ENCODE results near the gene ANKRD31.

The ANKRD31 gene

DNA sequence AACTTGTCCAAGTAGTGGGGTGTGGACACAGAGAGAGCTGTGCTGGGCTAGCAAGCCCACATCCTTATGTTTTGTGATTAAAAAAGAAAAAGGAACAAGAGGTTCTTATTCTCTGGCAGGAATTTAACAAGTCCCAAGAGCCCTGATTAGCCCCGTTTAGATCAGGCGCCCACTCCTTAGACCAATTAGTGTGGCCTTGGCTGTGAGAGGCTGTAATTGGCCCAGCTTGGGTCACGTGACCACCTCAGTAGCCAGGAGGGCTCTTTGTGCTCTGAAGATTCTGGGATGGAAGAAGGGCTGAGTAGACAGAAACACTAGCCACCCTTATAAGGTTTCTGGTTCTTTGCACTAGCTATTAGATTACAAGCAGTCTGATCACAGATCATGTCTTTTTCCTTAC lies 215.5 kb downstream of the ANKRD31 start:
- TF ChIP-seq, protein P1, sequence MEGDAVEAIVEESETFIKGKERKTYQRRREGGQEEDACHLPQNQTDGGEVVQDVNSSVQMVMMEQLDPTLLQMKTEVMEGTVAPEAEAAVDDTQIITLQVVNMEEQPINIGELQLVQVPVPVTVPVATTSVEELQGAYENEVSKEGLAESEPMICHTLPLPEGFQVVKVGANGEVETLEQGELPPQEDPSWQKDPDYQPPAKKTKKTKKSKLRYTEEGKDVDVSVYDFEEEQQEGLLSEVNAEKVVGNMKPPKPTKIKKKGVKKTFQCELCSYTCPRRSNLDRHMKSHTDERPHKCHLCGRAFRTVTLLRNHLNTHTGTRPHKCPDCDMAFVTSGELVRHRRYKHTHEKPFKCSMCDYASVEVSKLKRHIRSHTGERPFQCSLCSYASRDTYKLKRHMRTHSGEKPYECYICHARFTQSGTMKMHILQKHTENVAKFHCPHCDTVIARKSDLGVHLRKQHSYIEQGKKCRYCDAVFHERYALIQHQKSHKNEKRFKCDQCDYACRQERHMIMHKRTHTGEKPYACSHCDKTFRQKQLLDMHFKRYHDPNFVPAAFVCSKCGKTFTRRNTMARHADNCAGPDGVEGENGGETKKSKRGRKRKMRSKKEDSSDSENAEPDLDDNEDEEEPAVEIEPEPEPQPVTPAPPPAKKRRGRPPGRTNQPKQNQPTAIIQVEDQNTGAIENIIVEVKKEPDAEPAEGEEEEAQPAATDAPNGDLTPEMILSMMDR (conservative IDR thresholded peaks at IDR 0.05): no peak
- H3K27ac ChIP-seq: no peak overlapping the region

DNA sequence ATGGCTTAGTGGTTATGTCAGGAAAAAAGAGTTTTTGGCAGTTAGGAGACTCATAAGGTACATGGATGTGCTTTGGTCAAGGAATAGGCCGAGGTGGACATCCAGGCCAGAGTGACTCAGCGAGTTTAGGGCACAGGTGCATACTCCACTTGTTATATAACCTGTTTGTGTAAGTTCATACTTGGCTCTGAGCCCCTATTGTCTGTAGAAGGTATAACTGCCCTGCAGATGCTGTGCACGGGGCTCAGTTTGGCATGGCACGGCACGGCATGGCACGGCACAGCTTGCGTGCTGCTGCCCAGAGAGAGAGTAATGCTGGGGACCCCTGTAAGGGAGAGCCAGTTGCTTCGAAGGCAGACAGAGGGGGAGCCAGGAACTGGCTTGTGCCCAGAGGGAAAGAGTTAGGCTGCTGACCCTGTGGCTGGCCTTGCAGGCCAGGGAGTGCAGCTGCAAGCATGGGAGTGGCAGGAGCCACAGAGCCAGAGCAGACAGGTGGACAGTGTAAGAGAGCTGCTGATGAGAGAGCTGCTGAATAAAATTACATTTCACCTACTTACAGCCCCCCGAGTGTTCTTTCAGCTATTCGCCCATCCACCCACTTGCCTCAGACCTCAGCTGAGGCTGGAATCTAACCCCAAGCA lies 216.5 kb downstream of the ANKRD31 start:
- no peak overlapping the region for H3K27ac ChIP-seq
- TF ChIP-seq, protein P1 (conservative IDR thresholded peaks at IDR 0.05): no peak

DNA sequence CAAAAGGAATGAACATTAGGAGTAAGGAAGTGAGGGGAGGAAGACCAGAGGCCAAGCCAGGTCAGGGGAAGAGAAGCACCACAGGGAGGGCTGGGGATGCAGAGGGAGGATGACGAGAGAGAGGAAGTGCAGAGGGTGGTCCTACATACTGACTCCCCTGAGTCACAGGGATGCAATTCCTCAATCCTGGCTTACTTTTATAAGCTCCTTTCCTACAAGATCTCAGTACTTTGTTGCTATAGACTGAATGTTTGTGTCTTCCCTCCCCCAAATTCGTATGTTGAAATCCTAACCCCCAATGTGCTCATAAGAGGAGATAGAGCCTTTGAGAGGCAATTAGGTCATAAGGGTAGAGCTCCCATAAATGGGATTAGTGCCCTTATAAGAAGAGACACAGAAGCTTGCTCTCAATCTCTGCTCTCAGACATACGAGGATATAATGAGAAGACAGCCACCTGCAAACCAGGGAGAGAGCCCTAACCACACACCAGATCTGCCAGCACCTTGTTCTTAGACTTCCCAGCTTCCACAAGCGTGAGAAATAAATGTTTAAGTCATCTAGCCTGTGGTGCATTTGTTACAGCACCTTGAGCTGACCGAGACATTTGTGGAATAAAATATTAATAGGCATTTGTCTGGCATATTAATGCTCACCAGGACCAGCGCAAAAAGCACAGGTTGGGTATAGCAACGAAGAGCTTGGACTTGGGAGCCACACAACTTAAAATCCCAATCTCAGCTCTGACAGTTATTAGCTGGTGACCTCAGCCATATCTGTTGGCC lies 217.7 kb downstream of the ANKRD31 start:
- H3K27ac ChIP-seq: no peak overlapping the region
- TF ChIP-seq, protein P1 (conservative IDR thresholded peaks at IDR 0.05): no peak

Data from VCaP (cell line).